Measurements from ENCODE around the gene DLX6.

- no peak for TF ChIP-seq CTCF (IDR thresholded peaks at IDR 0.05 in 4 of 5, conservative IDR thresholded peaks at IDR 0.05 in 1 of 5)
- TF ChIP-seq POLR2A (IDR thresholded peaks at IDR 0.05): no peak
Measured at GRCh38 chr7:96962221-96962885, 43.0 kb upstream of the DLX6 start.
